22Rv1 (cell line): ENCODE data around the gene PHOX2A.

Experiments
- CTCF ChIP-seq: fragments of 450-650 bp; IDR thresholded peaks from 2 replicates; pipeline ENCODE4 v1.5.1; 2017; ENCODE audit warnings: mild to moderate bottlenecking
- ZFX ChIP-seq: fragments of 450-650 bp; IDR thresholded peaks from 2 replicates; pipeline ENCODE4 v1.6.1; 2017; ENCODE audit warnings: antibody characterized with exemption, borderline replicate concordance

DNA sequence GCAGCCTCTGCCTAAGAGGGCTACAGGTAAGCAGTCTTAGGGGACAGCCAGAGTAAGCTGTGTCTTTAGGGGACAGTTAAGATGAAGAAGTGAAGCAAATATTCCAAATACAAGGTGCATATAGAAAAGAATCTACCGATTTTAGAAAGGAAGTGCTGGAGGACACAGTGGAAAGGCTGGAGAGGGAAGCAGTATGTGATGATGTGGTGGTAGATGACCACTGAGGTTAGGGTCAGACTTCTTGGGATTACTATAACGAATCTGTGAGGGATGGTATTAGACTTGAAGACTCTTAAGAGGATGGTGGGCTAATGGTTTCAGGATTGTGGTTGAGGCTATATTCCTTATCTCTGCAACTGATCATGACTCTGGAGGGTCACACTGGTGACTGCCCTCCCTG lies 40.0 kb upstream of the PHOX2A start:
- TF ChIP-seq CTCF (no peak), ZFX (no peak)
